T-helper 9 cell (primary cell): ENCODE results near the gene SLC28A2.

Experiments
- DNase-seq: peaks from one replicate; pipeline ENCODE4 v3.0.0-alpha.2; 2020

Gene SLC28A2

GRCh38 chr15:45326741-45327140, 74.7 kb downstream of the SLC28A2 start:
- DNase-seq: no peak
